HG02970 (cell line): Measurements from ENCODE around the gene ORM2.

Source experiments
- ATAC-seq: cut with Tn5 transposase; IDR thresholded peaks from one replicate; pipeline ENCODE4 v1.9.1; 2021; ENCODE audit warnings: mild to moderate bottlenecking, moderate library complexity, moderate number of reproducible peaks; ENCODE audit not compliant: unreplicated experiment, low FRiP score

Gene ORM2

DNA sequence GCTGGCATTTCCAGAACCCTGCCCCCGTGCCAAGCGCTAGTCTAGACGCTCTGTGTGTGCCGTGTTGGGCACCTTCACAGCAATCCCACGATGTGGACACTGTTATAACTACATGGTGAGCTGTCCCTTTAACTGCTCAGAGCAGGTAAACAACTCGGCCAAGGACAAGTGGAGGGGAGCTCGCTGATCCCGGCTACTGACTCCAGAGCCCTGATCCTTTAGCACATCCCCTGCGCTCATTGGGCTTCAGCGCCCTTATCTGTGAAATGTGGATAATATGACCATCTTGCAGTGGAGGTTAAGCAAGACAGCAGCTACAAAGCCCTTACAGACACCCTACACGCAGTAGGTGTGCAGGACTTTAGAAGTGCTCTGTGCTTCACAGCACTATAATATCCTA lies 16.5 kb downstream of the ORM2 start:
- no peak for ATAC-seq

- ATAC-seq = no peak
Observed at GRCh38 chr9:114347675-114348074, 18.0 kb downstream of the ORM2 start.

GRCh38 chr9:114348261-114348905 lies 18.7 kb downstream of the ORM2 start:
- no peak for ATAC-seq

DNA sequence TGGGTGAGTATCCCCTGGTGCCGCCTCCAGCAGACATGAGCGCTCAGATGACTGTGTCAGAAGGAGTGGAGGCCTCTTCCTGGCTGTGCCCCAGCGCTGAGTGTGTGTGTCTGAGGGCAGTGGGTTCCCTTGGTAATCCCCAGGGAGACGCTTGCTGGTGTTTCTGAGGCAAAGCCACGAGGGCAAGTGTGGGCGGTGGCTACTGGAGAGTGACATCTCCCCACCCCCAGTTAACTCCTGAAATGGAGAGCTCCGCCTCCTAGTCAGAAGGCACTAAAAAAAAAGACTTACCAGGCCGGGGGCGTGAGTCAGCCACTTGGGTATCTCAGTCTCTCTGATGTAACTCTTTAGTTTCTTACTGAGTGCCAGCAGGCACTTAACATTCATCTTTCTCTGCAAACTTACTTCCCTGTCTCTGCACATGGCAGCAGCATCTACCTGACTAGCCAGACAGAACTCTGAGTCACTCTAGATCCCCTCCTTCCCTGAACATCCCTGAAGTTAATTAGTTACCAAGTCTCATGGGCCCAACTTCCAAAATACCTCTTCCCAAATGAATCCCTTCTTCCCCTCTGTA lies 19.3 kb downstream of the ORM2 start:
- peak; percentile 69 for ATAC-seq

DNA sequence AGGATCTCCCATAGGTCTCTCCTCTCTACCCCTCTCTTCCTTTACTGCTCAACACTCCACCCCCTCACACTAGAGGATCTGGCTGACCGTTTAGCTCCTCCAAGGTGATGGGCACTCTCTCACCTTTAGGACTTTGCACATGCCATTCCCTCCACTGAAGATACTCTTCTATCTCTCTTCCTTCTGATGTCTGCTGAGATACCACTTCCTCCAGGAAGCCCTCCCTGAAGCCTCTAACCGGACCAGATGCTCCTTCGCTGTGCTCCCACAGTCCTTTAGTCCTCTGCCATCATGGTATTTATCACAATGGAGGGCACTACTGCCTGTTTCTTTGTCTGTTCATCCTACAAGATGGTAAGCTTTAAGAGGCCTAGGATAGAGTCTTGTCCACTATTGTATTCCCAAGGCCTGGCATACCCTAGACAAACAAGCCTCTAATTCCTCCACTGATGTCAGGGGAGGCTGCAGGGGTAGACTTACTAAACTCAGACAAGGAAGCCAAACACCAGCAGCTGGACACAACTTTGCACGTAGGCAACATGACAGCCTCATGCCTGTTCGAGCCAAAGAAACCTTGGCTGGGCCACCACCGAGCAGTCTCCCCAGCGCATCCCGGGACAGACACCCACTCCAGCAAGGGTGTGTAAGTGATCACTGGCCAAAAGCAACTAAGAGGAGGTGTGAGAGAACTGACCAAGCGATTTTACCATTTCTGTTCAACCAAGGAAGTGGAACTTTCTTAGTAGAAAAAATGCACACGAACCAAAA lies 20.2 kb downstream of the ORM2 start:
- ATAC-seq = no peak

- no peak for ATAC-seq
Observed at GRCh38 chr9:114350636-114351401, 21.1 kb downstream of the ORM2 start.

GRCh38 chr9:114351932-114352331 lies 22.3 kb downstream of the ORM2 start:
- ATAC-seq = no peak

DNA sequence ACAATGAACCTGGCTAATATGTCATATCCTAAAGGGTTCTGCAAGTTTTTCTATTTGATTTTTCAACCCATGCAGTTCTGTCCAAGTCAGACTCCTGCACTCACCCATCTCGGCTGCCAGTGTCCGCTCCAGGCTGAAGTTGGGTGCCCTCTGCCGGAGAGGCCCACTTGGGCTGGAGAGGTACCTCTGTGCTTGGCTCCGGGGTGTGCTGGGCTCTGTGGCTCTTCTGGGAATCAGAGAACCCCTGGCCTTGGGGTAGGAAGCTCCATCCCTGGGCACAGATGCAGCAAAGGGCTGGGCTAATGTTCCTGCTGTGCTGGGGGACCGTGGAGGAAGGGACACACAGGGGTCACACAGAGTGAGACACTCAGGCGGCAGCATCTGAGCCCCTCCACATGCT lies 26.2 kb downstream of the ORM2 start:
- ATAC-seq = no peak

GRCh38 chr9:114356792-114357191 lies 27.1 kb downstream of the ORM2 start:
- no peak for ATAC-seq

- ATAC-seq = no peak
Observed at GRCh38 chr9:114357360-114357759, 27.7 kb downstream of the ORM2 start.

- no peak for ATAC-seq
Observed at GRCh38 chr9:114357911-114358328, 28.3 kb downstream of the ORM2 start.

GRCh38 chr9:114359801-114360200 lies 30.1 kb downstream of the ORM2 start:
- no peak for ATAC-seq

DNA sequence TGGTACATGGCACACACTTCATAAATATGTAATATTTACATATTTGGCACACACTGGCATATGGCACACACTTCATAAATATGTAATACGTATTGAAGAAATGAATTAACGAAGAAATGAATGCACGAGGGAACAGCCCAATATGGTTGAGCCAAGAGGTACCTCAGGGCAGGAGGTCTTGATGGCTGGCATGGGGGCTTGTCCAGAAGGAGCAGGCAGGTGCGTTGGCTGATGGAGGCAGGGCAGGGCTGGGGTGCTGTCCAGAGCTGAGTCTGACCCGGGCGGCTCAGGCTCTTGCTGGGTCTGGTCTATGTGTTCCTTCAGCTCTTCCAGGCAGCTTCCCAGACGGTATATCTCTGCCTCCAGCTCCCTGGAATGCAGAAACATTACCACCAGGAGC lies 31.9 kb downstream of the ORM2 start:
- ATAC-seq = no peak

GRCh38 chr9:114362394-114362793 lies 32.7 kb downstream of the ORM2 start:
- ATAC-seq = no peak

- no peak for ATAC-seq
Observed at GRCh38 chr9:114363424-114363823, 33.8 kb downstream of the ORM2 start.

DNA sequence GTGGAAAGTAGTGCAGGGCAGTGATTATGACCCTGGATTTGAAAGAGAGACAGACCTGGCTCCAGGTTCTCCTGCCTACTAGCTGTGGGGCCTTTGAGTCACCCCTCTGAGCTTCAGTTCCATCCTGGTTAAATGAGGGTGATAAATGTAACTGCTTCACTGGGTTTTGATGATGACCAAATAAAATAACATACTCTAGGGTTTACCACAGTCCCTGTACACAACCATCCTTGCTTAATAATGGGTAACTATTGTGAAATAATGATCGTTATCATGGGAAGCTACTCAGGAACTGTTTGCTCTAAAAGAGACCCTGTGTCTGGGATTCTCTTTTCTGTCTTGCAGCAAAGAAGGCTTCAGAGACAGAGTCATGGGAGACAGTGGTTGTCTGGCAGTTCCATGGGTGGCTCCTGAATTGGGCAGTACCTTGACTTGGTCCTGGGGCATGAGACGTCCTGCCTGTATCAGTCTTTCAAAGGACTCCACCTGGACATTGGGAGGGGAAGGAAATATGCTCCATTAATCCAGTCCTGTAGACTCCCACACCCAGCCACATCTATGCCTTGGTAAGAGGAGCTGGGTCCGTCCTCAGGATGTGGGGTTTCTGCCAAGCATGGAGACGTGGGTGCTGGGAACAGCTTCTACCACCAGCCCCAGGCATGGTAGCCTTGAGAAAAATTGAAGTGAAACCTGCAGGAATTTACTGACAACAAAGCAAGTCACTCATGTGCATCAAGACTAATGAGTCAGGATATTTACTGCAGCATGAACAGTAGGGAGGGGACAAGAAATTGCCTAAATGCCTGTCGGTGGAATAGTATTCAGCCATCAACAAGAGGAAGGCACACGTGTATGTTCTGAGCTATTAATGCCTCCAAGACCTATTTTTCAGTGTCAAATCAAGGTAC lies 34.7 kb downstream of the ORM2 start:
- ATAC-seq = no peak

DNA sequence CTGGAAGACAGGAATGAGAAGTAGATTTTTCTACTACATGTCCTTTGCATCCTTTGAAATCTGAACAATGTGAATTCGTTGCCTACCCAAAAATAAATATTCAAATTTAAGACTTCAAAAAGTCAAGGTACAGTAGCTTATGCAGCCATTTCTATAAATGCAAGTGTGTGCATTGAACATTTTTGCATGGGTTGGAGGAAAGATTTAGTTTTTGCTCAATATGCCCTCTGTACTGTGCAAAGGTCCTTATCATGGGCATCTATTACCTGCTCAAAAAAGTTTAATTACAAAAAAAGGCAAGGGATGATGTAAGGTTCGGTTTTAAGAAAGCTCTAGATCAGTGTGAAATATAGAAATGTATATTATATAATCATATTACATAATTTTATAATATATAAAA lies 35.5 kb downstream of the ORM2 start:
- ATAC-seq = no peak

DNA sequence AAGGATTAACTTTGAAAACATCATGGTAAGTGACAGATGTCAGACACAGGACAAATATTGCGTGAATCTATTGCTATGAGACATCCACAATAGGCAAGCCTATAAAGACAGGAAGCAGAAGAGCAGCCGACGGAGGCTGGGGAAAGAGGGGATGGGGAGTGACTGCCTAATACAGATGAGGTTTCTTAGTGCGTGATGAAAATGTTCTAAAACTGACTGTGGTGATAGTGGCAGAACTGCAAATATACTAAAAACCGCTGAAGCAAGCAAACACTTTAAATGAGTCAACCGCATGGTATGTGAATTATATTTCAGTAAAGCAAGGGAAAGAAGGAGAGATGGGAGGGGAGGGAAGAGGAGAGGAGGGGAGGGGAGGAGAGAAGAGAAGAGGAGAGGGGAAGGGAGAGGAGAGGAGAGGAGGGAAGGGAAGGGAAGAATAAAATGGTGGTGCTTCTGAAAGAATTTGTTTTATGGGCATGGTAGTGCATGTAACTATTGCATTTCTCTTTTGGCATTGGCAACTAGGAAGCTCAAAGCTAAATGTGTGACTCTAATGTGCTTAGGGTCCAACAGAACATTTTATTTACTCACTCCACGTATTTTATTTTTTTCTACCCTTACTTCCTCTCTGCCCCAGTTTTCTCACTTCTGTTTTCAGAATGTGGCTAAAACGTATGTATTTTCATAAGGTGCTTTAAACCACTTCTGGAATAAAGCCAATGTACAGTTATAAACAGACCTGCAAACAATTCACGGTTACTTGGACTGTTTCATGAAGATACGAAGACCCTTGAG lies 36.9 kb downstream of the ORM2 start:
- ATAC-seq = no peak

DNA sequence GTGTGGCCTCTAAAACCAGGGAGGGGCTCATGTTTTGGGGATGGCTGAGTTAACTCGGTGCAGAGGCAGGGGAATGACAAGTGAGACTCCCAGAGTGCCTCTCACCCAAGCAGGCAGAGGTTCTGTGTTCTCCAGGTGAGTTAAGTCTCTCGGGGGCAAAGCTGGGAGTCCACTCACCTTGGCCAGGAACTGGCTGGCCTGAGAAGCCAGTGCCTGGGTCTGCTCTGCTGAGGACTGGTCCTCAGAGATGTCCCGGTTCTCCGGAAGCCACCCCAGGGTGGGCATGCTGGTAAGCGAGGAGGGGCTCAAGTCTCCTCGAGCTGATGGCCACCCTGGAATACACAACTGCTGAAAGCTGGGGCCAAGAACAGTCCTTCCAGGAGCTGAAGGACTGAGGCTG lies 37.7 kb downstream of the ORM2 start:
- ATAC-seq = no peak
